H1 (cell line): ENCODE data around the gene IL1RAPL1.

Experiments used
- CBX5 ChIP-seq: fragments of 300-800, 300-1000 bp; sonication (generic); IDR thresholded peaks from 2 replicates; pipeline ENCODE4 v1.7.1; 2016; ENCODE audit warnings: antibody characterized with exemption, low read length, low read depth
- RFX5 ChIP-seq: IDR thresholded peaks from 2 replicates; pipeline ENCODE4 v1.6.1; 2011; ENCODE audit warnings: low read depth, low read length, improper control_type of control experiment, borderline replicate concordance

DNA sequence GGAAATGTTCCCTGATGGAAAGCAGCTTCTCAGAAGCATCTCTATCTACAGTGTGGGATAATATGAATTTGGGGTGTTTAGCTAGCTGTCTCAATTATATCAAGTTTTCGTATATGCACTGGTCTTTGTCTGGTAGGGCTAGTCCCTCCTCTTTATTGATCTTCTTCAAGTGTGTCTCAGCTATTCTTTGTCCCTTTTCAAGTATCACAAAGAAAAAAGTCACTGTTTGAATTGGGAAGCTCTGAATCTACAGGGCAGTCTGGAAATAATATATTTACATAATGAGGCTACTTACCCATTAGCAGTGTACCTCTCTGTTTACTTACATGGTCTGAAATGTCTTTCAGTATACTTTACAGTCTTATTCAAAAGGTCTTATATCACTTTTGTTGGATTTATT lies 526.0 kb downstream of the IL1RAPL1 start:
- no peak for TF ChIP-seq RFX5
- TF ChIP-seq CBX5, result no peak
